BE2C (cell line): ENCODE results near the gene CASP2.

ENCODE experiments used
- DNase-seq: peaks from one replicate; pipeline ENCODE4 v3.0.0-alpha.2; 2020
- H3K27me3 ChIP-seq: fragments of 250-450 bp; sonication (Bioruptor Pico); 2 replicates; pipeline ENCODE4 v1.5.1; 2020; ENCODE audit warnings: mild to moderate bottlenecking
- H3K36me3 ChIP-seq: fragments of 250-450 bp; sonication (Bioruptor Pico); 2 replicates; pipeline ENCODE4 v1.5.1; 2020; ENCODE audit warnings: mild to moderate bottlenecking
- H3K4me1 ChIP-seq: fragments of 250-450 bp; sonication (Bioruptor Pico); 2 replicates; pipeline ENCODE4 v1.5.1; 2020
- H3K4me3 ChIP-seq: 2 replicates; pipeline ENCODE4 v1.5.1; 2011; ENCODE audit warnings: low read depth, low read length
- H3K9me3 ChIP-seq: fragments of 250-450 bp; sonication (Bioruptor Pico); 2 replicates; pipeline ENCODE4 v1.5.1; 2020
- CTCF ChIP-seq: IDR thresholded peaks from 2 replicates; pipeline ENCODE4 v1.5.1; 2012; ENCODE audit warnings: mild to moderate bottlenecking, low read depth, low read length

CASP2 gene

GRCh38 chr7:143281529-143281928 is 6.6 kb upstream of the CASP2 start:
- no peak for TF ChIP-seq CTCF

GRCh38 chr7:143282124-143282523 is 6.0 kb upstream of the CASP2 start:
- H3K27me3 ChIP-seq = no peaks in the 10 kb centered on the region
- no peaks in the 10 kb centered on the region for H3K9me3 ChIP-seq
- no peak overlapping the region for H3K4me3 ChIP-seq
- no peak for DNase-seq
- TF ChIP-seq CTCF = no peak
- peaks cover 12% of the 10 kb centered on the region for H3K4me1 ChIP-seq
- no peaks in the 10 kb centered on the region for H3K36me3 ChIP-seq

More at GRCh38 chr7:143281529-143281928, 6.6 kb upstream of the CASP2 start:
- no peaks in the 10 kb centered on the region for H3K27me3 ChIP-seq
- H3K9me3 ChIP-seq = no peaks in the 10 kb centered on the region
- no peak for DNase-seq
- peaks cover 12% of the 10 kb centered on the region for H3K4me1 ChIP-seq
- H3K4me3 ChIP-seq = no peak overlapping the region
- no peaks in the 10 kb centered on the region for H3K36me3 ChIP-seq

DNA sequence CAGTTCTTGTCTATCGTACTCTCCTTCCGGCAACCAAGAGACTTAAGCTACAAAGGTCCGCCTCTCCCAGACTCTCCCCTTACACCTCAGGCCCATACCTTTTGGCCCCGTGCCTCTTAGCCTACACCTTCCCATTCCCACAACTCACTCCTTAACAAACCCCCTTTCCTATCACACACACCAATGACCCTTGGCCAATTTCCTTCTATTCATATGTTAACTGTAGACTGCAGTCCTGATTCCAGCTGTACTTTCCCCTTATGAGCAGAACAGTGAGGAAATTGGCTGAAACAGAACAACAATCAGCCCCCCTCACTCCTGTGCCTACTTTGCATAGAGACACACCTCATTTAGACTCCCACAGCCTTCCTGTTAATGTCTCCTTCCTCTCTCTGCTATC is 4.8 kb upstream of the CASP2 start:
- Histone ChIP-seq H3K4me1 (peaks cover 12% of the 10 kb centered on the region), H3K27me3 (no peaks in the 10 kb centered on the region), H3K9me3 (no peaks in the 10 kb centered on the region), H3K4me3 (no peak overlapping the region), H3K36me3 (no peaks in the 10 kb centered on the region)
- no peak for TF ChIP-seq CTCF
- no peak for DNase-seq

GRCh38 chr7:143284591-143285469 is 3.3 kb upstream of the CASP2 start, which contains the start of gene TMEM139:
Gene TMEM139 (plus strand): TSS chr7:143284958. CDS start chr7:143285958, 1,000 bp downstream.
- peak within 1 kb of the TSS; percentile 59 for H3K4me3 ChIP-seq

GRCh38 chr7:143285470-143285778 is 2.7 kb upstream of the CASP2 start:
- Histone ChIP-seq H3K4me1 (peaks cover 12% of the 10 kb centered on the region), H3K36me3 (peaks cover 4% of the 10 kb centered on the region), H3K27me3 (no peaks in the 10 kb centered on the region), H3K4me3 (no peak overlapping the region), H3K9me3 (no peaks in the 10 kb centered on the region)
- DNase-seq = no peak
- TF ChIP-seq CTCF = no peak

More at GRCh38 chr7:143284591-143285469, 3.3 kb upstream of the CASP2 start, which contains the start of gene TMEM139:
- H3K27me3 ChIP-seq = no peaks in the 10 kb centered on the region
- no peaks in the 10 kb centered on the region for H3K36me3 ChIP-seq
- no peak for TF ChIP-seq CTCF
- H3K9me3 ChIP-seq = no peaks in the 10 kb centered on the region
- peaks cover 12% of the 10 kb centered on the region for H3K4me1 ChIP-seq
- peak; percentile 49 for DNase-seq
